ENCODE data around the gene FMNL3. TPM values are rescaled to one million over a fixed set of nuclear protein-coding genes. Genes with fewer than 3 reads are reported as not detected.

FMNL3 gene
- total RNA-seq, 1 experiment from 2014 or later: 3.5 TPM

GRCh38 chr12:49627752-49628360 lies 79.3 kb downstream of the FMNL3 start:
- peak; percentile 66 for TF ChIP-seq FOSL1 (IDR thresholded peaks at IDR 0.05; ENCODE audit: low read depth)
- TF ChIP-seq JUND (IDR thresholded peaks at IDR 0.05): peak; percentile 62
- TF ChIP-seq ATF3 (IDR thresholded peaks at IDR 0.05): no peak
- TF ChIP-seq POLR2A (IDR thresholded peaks at IDR 0.05; ENCODE audit: borderline replicate concordance, extremely low read depth, insufficient read depth, insufficient read length): no peak
- no peak for TF ChIP-seq EZH2phosphoT487 (IDR thresholded peaks at IDR 0.05; ENCODE audit: borderline replicate concordance)
- 0 out of 2 replicates have a peak, but pooled peaks have one; percentile 10 for TF ChIP-seq SP1 (IDR thresholded peaks at IDR 0.05; ENCODE audit: low read depth)
- peaks cover 15 to 50% of the 10 kb centered on the region in 2 experiments for H3K4me1 ChIP-seq (ENCODE audit: control insufficient read depth in 1 of 2, insufficient read depth in 2 of 2, low read length in 2 of 2)
- no peaks in the 10 kb centered on the region for H3K9me2 ChIP-seq (ENCODE audit: insufficient read depth)
- no peak overlapping the region for H2AFZ ChIP-seq (ENCODE audit: low read depth, low read length, poor library complexity, severe bottlenecking)
- DNase-seq (ENCODE audit: low read depth, low spot score) (peak; percentile 23), ATAC-seq (no peak)
- intact Hi-C loops (cut with micrococcal nuclease): no loop called here
- peak overlapping the region; percentile 63 for H3K4me2 ChIP-seq (ENCODE audit: low read length)
- H3K27me3 ChIP-seq (ENCODE audit: insufficient read depth, low read length): no peaks in the 10 kb centered on the region
- H3K9me3 ChIP-seq (ENCODE audit: control insufficient read depth in 1 of 2, insufficient read depth in 1 of 2, low read depth in 1 of 2, low read length in 2 of 2): no peaks in the 10 kb centered on the region
- H3K79me2 ChIP-seq (ENCODE audit: insufficient read depth, low read length): no peaks in the 10 kb centered on the region; the same call in 1 of the 2 replicates
- no peaks in the 10 kb centered on the region for H4K20me1 ChIP-seq (ENCODE audit: insufficient read depth)
- H3K27ac ChIP-seq (ENCODE audit: low read depth, low read length): peak overlapping the region; percentile 37; the same call in 1 of the 2 replicates
- BruUV-seq (replicated peaks): no TSS peak
- H3K36me3 ChIP-seq (ENCODE audit: control insufficient read depth in 1 of 2, insufficient read depth in 2 of 2, low read length in 2 of 2): no peaks in the 10 kb centered on the region
- no peak overlapping the region; a peak in 1 of 4 replicates for H3K4me3 ChIP-seq (replicated peaks in 1 of 2; ENCODE audit: low read depth in 1 of 2, low read length in 2 of 2)
- ChIA-PET POLR2A (no interaction called here), CTCF (interaction anchor here (0.6 to 0.8 kb wide), 3 partner anchors 9 to 269 kb away, joined by 3 read pairs; partner anchors contain the start of gene TMBIM6), RAD21 (ENCODE audit: low non-redundant PET in 1 of 2, low total read pairs in 2 of 2, uncharacterized antibody in 2 of 2, unreplicated experiment in 2 of 2) (no interaction called here)
- H3K9ac ChIP-seq (ENCODE audit: low read length): 0 out of 2 replicates have a peak overlapping the region, but pooled peaks have one; percentile 12

DNA sequence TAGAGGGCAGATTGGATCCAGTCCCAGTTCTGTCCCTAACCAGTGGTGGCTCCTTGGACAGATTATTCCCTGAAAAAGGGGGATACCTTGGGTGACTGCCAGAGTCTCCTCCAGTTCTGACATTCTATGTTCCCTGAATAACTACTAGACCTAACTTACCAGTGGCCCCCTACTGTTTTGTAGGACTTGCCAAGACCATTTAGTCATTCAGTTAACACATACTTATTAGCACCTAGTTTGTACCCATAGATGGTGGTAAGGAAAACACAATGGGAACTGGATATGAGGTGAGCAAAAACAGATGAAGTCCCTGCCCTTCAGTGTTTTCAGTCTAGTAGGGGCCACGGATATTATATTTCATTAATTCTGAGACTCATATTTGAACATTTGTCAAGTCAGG lies 80.4 kb downstream of the FMNL3 start:
- no peaks in the 10 kb centered on the region for H3K9me3 ChIP-seq (ENCODE audit: control insufficient read depth in 1 of 2, insufficient read depth in 1 of 2, low read depth in 1 of 2, low read length in 2 of 2)
- H3K79me2 ChIP-seq (ENCODE audit: insufficient read depth, low read length): no peaks in the 10 kb centered on the region; the same call in 1 of the 2 replicates
- H3K36me3 ChIP-seq (ENCODE audit: control insufficient read depth in 1 of 2, insufficient read depth in 2 of 2, low read length in 2 of 2): no peaks in the 10 kb centered on the region
- no TSS peak for BruUV-seq (replicated peaks)
- peaks cover 22 to 60% of the 10 kb centered on the region in 2 experiments for H3K4me1 ChIP-seq (ENCODE audit: control insufficient read depth in 1 of 2, insufficient read depth in 2 of 2, low read length in 2 of 2)
- DNase-seq (ENCODE audit: low read depth, low spot score) (no peak), ATAC-seq (no peak)
- H3K9me2 ChIP-seq (ENCODE audit: insufficient read depth): no peaks in the 10 kb centered on the region
- ChIA-PET RAD21 (ENCODE audit: low non-redundant PET in 1 of 2, low total read pairs in 2 of 2, uncharacterized antibody in 2 of 2, unreplicated experiment in 2 of 2) (no interaction called here), POLR2A (no interaction called here), CTCF (no interaction called here)
- H3K27me3 ChIP-seq (ENCODE audit: insufficient read depth, low read length): no peaks in the 10 kb centered on the region
- no peak overlapping the region for H3K9ac ChIP-seq (ENCODE audit: low read length)
- intact Hi-C loops (cut with micrococcal nuclease): no loop called here
- H3K4me2 ChIP-seq (ENCODE audit: low read length): peak overlapping the region; percentile 26
- H2AFZ ChIP-seq (ENCODE audit: low read depth, low read length, poor library complexity, severe bottlenecking): no peak overlapping the region
- H3K27ac ChIP-seq (ENCODE audit: low read depth, low read length): no peak overlapping the region
- H4K20me1 ChIP-seq (ENCODE audit: insufficient read depth): no peaks in the 10 kb centered on the region
- no peak overlapping the region for H3K4me3 ChIP-seq (replicated peaks in 1 of 2; ENCODE audit: low read depth in 1 of 2, low read length in 2 of 2)
- TF ChIP-seq, protein P1, sequence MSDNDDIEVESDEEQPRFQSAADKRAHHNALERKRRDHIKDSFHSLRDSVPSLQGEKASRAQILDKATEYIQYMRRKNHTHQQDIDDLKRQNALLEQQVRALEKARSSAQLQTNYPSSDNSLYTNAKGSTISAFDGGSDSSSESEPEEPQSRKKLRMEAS (IDR thresholded peaks at IDR 0.05): no peak
- TF ChIP-seq ZFX (IDR thresholded peaks at IDR 0.05) (no peak), RAD21 (IDR thresholded peaks at IDR 0.05; ENCODE audit: low read depth) (no peak), ZBTB33 (IDR thresholded peaks at IDR 0.05; ENCODE audit: extremely low read depth, insufficient replicate concordance, low read length) (no peak), EGR1 (IDR thresholded peaks at IDR 0.05; ENCODE audit: low read depth) (no peak), JUND (IDR thresholded peaks at IDR 0.05) (no peak), ATF3 (IDR thresholded peaks at IDR 0.05) (no peak), CEBPB (IDR thresholded peaks at IDR 0.05; ENCODE audit: low read depth) (no peak), SP1 (IDR thresholded peaks at IDR 0.05; ENCODE audit: low read depth) (no peak), SIN3A (IDR thresholded peaks at IDR 0.05; ENCODE audit: low read depth) (no peak), CBX3 (IDR thresholded peaks at IDR 0.05; ENCODE audit: low read depth) (no peak)
- TF ChIP-seq, protein P2, sequence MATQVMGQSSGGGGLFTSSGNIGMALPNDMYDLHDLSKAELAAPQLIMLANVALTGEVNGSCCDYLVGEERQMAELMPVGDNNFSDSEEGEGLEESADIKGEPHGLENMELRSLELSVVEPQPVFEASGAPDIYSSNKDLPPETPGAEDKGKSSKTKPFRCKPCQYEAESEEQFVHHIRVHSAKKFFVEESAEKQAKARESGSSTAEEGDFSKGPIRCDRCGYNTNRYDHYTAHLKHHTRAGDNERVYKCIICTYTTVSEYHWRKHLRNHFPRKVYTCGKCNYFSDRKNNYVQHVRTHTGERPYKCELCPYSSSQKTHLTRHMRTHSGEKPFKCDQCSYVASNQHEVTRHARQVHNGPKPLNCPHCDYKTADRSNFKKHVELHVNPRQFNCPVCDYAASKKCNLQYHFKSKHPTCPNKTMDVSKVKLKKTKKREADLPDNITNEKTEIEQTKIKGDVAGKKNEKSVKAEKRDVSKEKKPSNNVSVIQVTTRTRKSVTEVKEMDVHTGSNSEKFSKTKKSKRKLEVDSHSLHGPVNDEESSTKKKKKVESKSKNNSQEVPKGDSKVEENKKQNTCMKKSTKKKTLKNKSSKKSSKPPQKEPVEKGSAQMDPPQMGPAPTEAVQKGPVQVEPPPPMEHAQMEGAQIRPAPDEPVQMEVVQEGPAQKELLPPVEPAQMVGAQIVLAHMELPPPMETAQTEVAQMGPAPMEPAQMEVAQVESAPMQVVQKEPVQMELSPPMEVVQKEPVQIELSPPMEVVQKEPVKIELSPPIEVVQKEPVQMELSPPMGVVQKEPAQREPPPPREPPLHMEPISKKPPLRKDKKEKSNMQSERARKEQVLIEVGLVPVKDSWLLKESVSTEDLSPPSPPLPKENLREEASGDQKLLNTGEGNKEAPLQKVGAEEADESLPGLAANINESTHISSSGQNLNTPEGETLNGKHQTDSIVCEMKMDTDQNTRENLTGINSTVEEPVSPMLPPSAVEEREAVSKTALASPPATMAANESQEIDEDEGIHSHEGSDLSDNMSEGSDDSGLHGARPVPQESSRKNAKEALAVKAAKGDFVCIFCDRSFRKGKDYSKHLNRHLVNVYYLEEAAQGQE (IDR thresholded peaks at IDR 0.05; ENCODE audit: low read depth): no peak
